ENCODE data around the gene B4GAT1. TPM values are rescaled to one million over a fixed set of nuclear protein-coding genes. Genes with fewer than 3 reads are reported as not detected.

Gene B4GAT1
- polyA plus RNA-seq, 1 of the 3 experiments (the other 2 are of a cell fraction), result 26.4 TPM

GRCh38 chr11:66365711-66366619 lies 18.5 kb upstream of the B4GAT1 start:
- Histone ChIP-seq H3K4me3 (ENCODE audit: low read depth in 2 of 2, low read length in 1 of 2) (no peak overlapping the region), H3K4me1 (ENCODE audit: control insufficient read depth in 1 of 2, insufficient read depth in 2 of 2, low read depth in 1 of 2, low read length in 1 of 2) (peaks cover 6 to 14% of the 10 kb centered on the region in 2 experiments; a peak in 2 of 4 replicates), H3F3A (replicated peaks; ENCODE audit: insufficient read depth) (no peaks in the 10 kb centered on the region), H3K9me3 (no peaks in the 10 kb centered on the region), H3K9me2 (no peaks in the 10 kb centered on the region), H2AFZ (ENCODE audit: low read depth) (no peak overlapping the region), H3K27me3 (ENCODE audit: insufficient read depth) (no peaks in the 10 kb centered on the region), H3K27ac (ENCODE audit: low read depth in 2 of 2, low read length in 1 of 2) (peak overlapping the region in 1 of 2 experiments; percentile 1; a peak in 1 of 4 replicates), H3K9ac (no peak overlapping the region), H3K79me2 (ENCODE audit: insufficient read depth) (no peaks in the 10 kb centered on the region), H3K36me3 (replicated peaks in 1 of 2; ENCODE audit: control insufficient read depth in 1 of 2, insufficient read depth in 2 of 2, low read length in 1 of 2) (no peaks in the 10 kb centered on the region), H3K4me2 (no peak overlapping the region), H4K20me1 (ENCODE audit: insufficient read depth) (no peaks in the 10 kb centered on the region)
- no peak for TF ChIP-seq RXRA (IDR thresholded peaks at IDR 0.05; ENCODE audit: borderline replicate concordance, low read depth)
- no peak for TF ChIP-seq REST (IDR thresholded peaks at IDR 0.05; ENCODE audit: low read depth, low read length)
- TF ChIP-seq MXI1 (IDR thresholded peaks at IDR 0.05; ENCODE audit: low read depth, low read length), result no peak
- no peak for TF ChIP-seq PBX3 (IDR thresholded peaks at IDR 0.05)
- TF ChIP-seq ZBTB33 (IDR thresholded peaks at IDR 0.05; ENCODE audit: borderline replicate concordance, low read depth), result no peak
- TF ChIP-seq RCOR1 (IDR thresholded peaks at IDR 0.05; ENCODE audit: low read length), result no peak
- TF ChIP-seq TAF1 (IDR thresholded peaks at IDR 0.05; ENCODE audit: borderline replicate concordance, low read depth, low read length), result no peak
- no peak for TF ChIP-seq NRF1 (IDR thresholded peaks at IDR 0.05; ENCODE audit: low read depth, low read length)
- TF ChIP-seq JUND (IDR thresholded peaks at IDR 0.05), result no peak
- TF ChIP-seq RFX5 (IDR thresholded peaks at IDR 0.05; ENCODE audit: low read length), result no peak
- no peak for TF ChIP-seq EZH2phosphoT487 (IDR thresholded peaks at IDR 0.05; ENCODE audit: borderline replicate concordance, low read depth)
- CTCF ChIA-PET, result interaction anchor here (1.4 to 4.1 kb wide), 5 partner anchors 15 to 54 kb away, joined by 4 to 27 read pairs (median 9); no protein-coding TSS in a partner anchor
- DNase-seq, result no peak
- POLR2A ChIA-PET, result interaction anchor here (1.7 kb wide), 1 partner anchor 18 kb away, joined by 4 read pairs; no protein-coding TSS in a partner anchor
- WGBS (ENCODE audit: low lambda C conversion rate), result 89% methylated on average over 13 of the region's 14 CpGs

Data from SK-N-SH (cell line).